DMS 273 (cell line): ENCODE measurements around the gene CCDC116.
"Not testable (repeated sequence)": the region's sequence is repeated elsewhere in the genome, so short reads cannot be mapped to it uniquely, and the experiment has no call there.

Source experiments
- DNase-seq: peaks from one replicate; lab custom pipeline; 2025; ENCODE audit not compliant: unreplicated experiment; lab: John Stamatoyannopoulos, UW

The CCDC116 gene

GRCh38 chr22:21631025-21631424 lies 1.5 kb upstream of the CCDC116 start:
- no peak for DNase-seq

DNA sequence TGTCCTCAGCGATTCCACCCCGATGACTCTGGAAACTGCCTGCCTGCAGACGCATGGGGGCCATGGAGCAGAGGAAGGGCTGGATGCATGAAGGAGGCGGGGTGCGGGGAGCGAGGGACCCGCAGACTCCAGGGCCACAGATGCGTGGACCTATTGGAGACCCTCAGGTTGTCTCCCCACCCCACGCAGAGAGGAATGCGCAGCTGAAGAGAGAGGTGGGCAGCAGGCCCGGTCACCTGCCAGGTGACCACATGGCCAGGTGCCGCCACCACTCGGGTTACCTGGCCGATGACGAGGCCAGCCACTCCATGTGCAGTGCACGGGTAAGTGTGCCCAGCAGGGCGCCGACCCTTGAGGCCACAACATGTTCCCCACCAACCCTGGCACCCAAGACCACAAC lies 371 bp downstream of the CCDC116 start:
- no peak for DNase-seq

DNA sequence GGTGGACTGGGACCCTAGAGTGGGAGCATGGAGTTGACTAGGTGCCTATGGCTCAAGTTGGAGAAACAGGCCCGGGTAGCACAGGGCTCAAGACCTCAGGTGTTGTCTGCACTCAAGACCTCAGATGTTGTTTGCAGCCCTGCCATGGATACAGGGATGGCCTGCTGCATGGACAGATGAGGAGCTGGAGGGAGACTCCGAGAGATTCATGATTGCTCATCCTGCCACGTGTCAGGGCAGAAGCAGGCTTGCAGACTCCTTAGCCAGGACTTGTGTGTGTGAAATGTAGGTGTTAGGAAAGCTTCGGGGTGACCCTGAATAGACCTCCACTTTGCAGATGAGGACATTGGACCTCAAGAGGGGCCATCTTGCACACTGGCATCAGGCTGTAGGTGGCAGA lies 921 bp downstream of the CCDC116 start:
- no peak for DNase-seq

DNA sequence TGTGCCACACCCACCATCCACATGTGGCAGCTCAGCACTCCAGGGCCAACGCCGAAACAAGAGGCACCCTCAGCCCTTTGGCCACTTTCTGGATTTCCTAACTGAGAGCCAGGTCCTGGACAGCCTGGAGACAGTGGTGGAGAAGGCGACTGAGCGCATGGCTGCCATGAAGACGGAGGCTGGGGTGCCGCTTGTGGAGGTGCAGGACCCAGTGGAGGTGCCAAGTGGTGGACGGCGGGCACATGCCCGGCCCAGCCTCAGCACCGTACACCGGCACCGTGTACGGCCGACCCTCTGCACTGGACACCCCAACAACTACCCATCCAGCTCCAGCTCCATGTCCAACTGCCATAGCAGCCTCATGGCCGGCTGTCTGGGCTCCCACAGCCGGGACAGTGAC lies 1.5 kb downstream of the CCDC116 start:
- DNase-seq, result no peak

- DNase-seq, result no peak
Observed at GRCh38 chr22:21634844-21635243, 2.3 kb downstream of the CCDC116 start.

- DNase-seq, result no peak
Observed at GRCh38 chr22:21635771-21636510, 3.4 kb downstream of the CCDC116 start.

GRCh38 chr22:21636629-21637218 lies 4.2 kb downstream of the CCDC116 start:
- no peak for DNase-seq

GRCh38 chr22:21637450-21637849 lies 4.9 kb downstream of the CCDC116 start:
- not testable (repeated sequence) for DNase-seq

DNA sequence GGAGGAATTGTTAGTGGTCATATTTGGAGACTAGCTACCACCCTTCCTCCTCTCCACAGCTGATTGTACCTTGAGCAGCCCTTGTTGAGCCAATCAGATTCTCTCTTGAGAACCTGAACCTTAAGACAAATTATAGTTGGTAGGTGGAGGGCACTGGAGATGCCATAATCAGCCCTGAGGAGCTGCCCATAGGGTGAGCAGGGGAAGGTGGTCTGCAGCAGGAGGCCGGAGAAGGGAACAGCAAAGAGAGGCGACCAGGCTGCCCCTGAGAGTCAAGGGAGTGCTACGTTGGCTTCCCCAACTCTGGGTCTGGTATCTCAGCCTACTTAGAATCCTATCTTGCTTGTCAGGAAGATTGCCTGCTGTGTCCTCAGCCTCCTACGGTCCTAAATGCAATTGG lies 6.8 kb downstream of the CCDC116 start:
- DNase-seq, result no peak

- DNase-seq, result no peak
Observed at GRCh38 chr22:21640810-21641209, 8.2 kb downstream of the CCDC116 start.

- peak; percentile 41 for DNase-seq
Observed at GRCh38 chr22:21641417-21641788, 8.8 kb downstream of the CCDC116 start.

DNA sequence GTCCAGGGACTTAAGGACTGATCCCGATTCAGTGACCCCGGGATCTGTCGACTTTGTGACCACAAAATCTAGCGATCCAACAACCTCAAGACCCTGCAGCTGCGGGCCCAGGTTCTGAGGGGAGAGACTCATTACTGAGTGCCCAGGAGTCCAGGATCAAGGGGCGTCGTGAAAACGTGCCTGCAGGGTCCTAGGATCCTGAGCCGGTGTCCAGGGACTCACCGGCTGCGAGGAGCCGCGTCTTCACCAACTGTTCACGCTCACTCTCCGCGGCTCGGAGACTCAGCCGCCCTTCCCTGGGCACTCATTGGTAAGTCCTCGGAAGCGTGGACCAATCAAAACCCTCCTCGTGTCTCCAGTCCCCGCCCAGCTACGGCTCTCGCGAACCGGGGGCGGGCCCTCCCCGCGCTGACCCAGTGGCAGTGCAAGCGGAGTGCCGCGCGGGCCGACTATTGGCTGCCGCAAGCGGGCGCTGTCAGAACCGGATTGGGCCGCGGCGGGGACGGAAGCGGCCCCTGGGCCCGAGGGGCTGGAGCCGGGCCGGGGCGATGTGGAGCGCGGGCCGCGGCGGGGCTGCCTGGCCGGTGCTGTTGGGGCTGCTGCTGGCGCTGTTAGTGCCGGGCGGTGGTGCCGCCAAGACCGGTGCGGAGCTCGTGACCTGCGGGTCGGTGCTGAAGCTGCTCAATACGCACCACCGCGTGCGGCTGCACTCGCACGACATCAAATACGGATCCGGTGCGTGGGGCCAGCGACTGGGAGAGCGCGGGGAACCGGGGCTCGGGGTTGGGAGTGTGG lies 9.4 kb downstream of the CCDC116 start, which contains the start of gene SDF2L1:
SDF2L1 (plus strand) TSS at position 514 of the 795 bp plus-strand sequence; CDS start at position 549, 35 bp downstream.
- peak; percentile 98 for DNase-seq

DNA sequence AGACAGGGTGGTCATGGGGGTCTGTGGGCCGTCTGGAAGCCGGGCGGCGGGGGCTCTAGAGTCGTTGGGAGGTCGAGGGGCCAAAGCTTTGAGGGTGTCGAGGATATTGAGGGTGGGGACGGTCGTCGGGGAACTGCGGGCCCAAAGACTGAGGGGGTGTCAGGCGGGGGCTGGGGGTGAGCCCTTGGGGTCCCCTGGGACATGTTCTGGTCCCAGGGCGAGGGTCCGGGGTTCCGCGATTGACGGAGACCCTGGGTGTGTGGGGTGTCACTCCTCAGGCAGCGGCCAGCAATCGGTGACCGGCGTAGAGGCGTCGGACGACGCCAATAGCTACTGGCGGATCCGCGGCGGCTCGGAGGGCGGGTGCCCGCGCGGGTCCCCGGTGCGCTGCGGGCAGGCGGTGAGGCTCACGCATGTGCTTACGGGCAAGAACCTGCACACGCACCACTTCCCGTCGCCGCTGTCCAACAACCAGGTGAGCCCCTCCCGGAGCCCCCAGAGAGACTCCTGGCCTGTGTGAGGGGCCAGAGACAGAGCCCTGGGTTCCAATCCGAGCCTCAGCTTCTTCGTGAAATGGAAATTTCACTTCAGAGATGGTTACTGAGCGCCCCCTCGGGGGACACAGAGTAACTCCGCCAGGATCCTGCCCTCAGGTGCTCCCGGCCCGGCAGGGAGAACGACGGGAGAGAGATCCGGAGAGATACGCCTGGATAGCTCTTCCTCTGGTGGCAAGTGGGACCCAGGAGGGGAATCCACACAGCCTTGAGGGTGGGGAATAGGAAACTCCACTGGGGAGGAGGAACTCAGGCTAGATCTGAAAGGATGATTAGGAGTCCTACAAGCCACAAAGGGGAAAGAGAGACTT lies 10.3 kb downstream of the CCDC116 start:
- DNase-seq, result peak; percentile 80

DNA sequence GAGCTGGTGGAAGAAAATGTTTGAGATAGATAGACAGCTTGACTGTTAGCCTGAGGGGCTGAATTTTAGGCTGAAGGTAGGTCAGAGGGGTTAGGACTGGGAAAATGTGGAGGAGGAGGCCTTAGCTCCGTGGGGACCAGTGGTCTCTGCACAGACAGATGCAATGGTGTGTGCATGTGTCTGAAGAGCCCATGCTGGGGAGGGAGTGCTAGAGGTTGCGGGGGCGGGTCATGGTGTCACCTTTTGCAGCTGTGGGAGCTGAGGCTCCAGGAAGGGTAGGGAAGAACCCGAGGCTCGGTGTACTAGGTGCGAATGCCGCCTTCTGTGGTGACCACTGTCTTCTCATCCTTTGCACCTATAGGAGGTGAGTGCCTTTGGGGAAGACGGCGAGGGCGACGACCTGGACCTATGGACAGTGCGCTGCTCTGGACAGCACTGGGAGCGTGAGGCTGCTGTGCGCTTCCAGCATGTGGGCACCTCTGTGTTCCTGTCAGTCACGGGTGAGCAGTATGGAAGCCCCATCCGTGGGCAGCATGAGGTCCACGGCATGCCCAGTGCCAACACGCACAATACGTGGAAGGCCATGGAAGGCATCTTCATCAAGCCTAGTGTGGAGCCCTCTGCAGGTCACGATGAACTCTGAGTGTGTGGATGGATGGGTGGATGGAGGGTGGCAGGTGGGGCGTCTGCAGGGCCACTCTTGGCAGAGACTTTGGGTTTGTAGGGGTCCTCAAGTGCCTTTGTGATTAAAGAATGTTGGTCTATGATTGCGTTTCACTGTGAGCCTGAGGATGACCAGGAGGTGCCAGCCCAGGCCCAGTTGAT lies 11.2 kb downstream of the CCDC116 start:
- no peak for DNase-seq

DNA sequence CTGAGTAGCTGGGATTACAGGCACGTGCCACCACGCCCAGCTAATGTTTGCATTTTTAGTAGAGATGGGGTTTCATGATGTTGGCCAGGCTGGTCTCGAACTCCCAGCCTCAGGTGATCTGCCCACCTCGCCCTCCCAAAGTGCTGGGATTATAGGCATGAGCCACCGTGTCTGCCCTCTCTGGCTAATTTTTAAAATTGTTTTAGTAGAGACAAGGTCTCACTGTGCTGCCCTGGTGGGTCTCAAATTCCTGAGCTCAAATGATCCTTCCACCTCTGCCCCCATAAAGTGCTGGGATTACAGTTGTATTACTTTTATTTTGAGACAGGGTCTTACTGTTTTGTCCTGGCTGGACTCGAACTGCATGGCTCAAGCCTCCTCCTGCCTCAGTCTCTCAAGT lies 13.0 kb downstream of the CCDC116 start:
- DNase-seq, result not testable (repeated sequence)

DNA sequence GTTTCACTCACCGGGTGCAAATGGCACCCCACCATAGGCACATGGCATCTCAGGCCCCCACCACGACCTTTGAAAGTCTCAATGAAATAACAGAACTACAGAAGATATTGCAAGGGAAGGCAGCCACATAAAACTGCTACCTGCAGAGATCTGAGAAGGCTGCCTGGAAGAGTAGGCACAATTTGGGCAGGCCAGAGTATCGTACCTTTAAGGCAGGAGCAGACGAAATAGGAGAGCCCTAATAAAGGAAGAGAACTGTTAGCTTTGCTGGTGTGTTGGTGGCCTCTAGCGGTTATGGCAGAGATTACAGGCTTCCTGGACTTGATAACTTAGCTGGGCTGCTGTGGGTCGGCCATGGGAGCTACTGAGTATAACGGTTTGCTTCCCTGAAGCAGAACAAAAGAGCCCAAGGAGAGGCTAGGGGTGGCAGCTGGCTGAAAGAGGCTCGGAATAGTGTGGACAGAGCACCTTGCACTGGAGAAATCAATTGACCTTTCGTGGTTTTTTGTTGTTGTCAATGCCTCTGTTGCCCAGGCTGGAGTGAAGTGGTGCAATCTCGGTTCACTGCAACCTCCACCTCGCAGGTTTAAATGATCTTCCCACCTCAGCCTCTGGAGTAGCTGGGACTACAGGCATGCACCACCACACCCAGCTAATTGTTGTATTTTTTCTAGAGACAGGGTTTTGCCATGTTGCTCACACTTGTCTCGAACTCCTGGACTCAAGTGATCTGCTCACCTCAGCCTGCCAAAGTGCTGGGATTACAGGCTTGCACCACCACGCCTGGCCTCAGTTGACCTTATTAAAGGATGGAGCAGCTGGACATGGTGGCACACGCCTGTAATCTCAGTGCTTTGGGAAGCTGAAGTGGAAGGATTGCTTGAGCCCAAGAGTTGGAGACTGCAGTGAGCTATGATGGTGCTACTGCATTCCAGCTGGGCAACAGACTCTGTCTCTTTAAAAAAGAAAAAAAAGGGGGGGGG lies 14.3 kb downstream of the CCDC116 start:
- peak; percentile 87 for DNase-seq

GRCh38 chr22:21650280-21650679 lies 17.7 kb downstream of the CCDC116 start:
- DNase-seq, result no peak

DNA sequence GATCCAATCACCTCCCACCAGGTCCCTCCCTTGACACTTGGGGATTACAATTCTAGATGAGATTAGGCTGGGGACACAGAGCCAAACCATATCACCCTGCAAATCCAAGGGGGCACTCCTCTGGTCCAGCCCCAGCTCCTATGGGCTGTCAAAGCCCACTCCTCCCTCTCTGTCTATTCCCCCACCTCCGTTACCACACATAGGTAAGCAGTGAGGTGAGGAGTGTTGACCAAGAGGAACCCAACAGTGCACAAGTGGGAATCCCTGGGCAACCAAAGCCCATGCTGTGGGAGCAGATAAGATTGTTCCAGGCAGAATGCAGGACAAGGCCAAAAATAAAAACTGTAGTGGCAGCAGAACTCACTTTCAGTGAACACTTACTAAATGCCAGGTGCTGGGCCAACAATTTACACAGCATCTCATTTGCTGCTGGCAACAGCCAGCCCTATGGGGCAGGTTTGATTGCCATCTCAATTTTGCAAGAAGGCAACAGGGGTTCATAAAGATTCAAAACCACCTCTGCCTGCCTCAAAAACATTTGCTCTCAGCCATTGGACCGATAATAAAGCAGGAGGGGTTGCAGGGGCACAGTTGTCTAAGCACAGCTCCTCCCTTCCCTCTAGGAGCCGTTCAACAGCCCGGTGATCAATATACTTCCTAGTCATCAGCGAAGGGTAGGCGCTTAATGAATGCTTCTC lies 18.4 kb downstream of the CCDC116 start:
- DNase-seq, result peak; percentile 39
